ENCODE data around the gene RERE.
"Not testable (repeated sequence)": the region's sequence is repeated elsewhere in the genome, so short reads cannot be mapped to it uniquely, and the experiment has no call there.

RERE gene

DNA sequence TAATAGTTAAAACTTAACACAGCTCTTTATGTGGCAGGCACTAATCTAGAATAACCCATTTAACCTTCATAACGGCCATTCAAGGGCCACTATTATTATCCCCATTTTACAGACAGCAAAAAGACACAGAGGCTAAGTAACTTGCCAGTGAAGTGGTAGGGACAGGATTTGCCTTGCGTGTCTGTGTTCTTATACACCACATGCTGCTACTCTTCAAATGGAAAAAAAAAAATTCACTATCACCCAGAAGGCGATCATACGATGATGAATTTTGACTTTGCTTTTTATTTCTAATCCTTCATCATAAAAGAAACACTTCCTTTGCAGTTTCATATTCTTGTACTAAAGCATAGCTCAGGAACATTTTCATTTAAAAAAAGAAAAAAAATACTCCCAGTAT, 65.5 kb downstream of the RERE start:
- no peak for DNase-seq

GRCh38 chr1:8747879-8748825, 69.3 kb downstream of the RERE start:
- DNase-seq, result no peak

GRCh38 chr1:8746554-8746953, 70.9 kb downstream of the RERE start:
- DNase-seq, result no peak

- DNase-seq, result no peak
Observed at GRCh38 chr1:8745749-8746390, 71.6 kb downstream of the RERE start.

GRCh38 chr1:8745346-8745745, 72.1 kb downstream of the RERE start:
- no peak for DNase-seq

DNA sequence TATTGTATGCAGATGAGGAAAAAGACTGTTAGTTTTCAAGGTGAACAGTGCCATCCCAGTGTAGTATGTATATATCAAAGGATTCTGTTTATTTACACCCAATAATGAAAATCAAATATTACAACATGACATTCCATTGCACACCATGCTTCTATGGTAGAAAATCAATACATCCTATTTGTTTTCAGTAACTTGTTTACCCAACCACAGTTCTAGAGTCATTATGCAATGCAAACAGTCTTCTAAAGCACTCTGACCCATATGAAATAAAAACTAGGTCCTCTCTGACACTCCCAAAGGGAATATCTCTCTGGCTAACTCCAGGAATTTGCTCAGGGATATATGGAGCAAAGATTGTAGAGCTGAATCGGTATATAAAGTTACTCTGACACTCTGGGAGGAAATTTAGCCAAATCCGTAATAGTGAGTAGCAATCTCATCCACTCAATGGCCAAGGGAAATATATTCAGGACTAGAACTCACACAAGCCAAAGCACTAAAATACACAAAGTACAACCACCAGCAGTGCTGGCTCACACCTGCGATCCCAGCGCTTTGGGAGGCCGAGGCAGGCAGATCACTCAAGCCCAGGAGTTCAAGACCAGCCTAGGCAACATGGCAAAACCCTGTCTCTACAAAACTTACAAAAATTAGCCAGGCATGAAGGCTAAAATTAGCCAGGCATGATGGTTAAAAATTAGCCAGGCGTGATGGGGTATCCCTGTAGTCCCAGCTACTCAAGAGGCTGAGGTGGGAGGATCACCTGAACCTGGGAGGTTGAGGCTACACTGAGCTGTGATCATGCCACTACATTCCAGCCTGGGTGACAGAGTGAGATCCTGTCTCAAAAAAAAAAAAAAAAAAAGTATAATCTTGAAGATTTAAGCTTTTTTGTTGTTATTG, 75.2 kb downstream of the RERE start:
- DNase-seq, result no peak

DNA sequence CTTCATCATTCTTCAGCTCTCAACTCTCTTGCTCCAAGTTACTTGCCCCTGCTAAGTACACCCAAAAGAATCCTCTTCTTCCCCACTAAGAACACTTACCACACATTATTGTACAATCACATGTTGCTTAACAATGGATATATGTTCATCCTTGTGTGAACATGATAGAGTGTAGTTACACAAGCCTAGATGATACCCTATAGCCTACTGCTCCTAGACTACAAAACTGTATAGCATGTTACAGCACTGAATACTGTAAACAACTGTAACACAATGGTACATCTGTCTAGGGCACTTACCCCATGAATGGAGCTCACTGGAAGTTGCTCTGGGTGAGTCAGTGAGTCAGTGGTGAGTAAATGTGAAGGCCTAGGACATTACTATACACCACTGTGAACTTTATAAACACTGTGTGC, 77.4 kb downstream of the RERE start:
- no peak for DNase-seq

GRCh38 chr1:8739377-8739776, 78.1 kb downstream of the RERE start:
- DNase-seq, result no peak

- DNase-seq, result no peak
Observed at GRCh38 chr1:8736927-8737326, 80.5 kb downstream of the RERE start.

DNA sequence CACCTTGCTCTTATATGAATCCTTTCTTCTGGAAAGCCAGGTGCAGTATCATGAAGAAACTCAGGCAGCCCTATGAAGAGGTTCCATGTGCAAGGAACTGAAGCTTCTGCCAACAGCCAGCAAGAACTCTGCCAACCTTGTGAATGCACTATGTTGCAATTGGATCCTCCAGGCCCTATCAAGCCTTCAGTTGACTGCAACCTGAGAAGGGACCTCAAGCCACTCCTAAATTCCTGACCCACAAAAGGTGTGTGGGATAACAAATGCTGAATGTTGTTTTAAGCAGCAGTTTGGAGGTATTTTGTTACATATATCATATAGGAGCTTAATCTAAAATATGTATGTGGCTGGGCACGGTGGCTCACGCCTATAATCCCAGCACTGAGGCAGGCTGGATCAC, 84.0 kb downstream of the RERE start:
- no peak for DNase-seq

DNA sequence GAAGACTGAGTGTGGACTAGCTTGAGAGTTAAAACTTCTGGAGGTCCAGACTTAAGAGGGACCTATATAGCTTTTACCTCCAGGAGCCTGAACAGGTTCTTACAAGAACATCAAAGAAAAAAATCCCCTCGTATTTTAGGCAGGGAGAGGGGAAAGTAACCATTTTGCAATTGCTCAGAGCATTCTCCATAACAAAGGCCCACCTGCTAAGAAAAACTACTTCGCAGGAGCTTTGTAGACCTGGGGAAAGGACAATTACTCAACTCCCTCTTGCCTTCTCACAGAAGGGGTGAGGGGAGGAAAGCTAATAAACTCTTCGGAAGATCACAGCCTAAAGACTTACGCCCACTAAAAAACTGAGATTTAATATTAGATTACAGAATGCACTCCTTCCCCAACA, 86.3 kb downstream of the RERE start:
- DNase-seq, result no peak

GRCh38 chr1:8728464-8728863, 89.0 kb downstream of the RERE start:
- DNase-seq, result no peak

DNA sequence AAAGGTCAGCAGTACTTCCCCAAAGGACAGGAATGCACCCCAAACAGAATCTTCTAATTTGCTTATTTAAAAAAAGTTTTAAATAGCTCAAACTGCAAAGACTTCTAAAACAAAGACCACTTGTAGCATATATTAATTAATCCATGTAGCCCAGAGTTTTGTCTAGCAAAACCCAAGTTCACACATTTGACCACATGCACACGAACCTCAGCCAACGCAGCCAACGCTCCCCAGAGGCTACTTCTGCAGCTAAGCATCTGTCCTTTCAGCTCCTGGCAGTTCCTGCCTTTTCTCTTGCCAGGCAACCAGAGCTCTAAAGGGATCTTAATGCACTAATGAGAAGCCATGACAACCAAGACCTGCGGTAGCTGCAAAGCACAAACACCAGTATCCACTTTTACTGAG, 89.6 kb downstream of the RERE start:
- peak; percentile 61 for DNase-seq

- DNase-seq, result not testable (repeated sequence)
Observed at GRCh38 chr1:8727316-8727715, 90.1 kb downstream of the RERE start.

- not testable (repeated sequence) for DNase-seq
Observed at GRCh38 chr1:8726801-8727186, 90.6 kb downstream of the RERE start.

GRCh38 chr1:8723010-8723409, 94.4 kb downstream of the RERE start:
- DNase-seq, result no peak

- DNase-seq, result no peak
Observed at GRCh38 chr1:8722366-8722765, 95.1 kb downstream of the RERE start.

DNA sequence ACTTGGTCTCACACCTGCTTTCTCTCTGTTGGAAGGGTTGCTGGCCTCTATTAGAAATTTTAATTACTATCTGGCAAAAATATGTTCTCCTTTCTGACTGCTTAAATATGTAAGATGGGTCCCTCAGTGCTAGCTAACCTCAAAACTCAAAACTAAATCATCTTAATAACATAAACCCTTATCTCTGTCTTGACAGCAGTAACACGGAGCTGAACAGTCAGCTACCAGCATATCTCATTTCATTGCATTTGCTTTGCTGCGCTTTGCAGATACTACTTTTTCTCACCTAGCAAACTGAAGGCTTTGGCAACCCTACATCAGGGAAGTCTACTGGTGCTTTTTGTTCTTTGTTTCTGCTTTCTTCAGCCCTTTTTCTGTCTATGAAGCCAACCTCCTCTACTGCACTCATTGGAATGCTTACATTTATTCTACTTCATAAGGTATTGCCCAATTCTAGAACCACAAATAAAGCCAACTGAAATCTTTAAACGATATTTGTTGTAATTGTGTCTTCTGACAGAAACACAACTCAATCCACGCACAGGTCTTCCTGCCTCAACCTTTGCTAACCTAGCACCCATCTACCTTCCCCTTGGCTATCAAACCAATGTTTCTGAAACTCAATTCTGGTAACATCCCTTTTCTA, 95.6 kb downstream of the RERE start:
- no peak for DNase-seq

DNA sequence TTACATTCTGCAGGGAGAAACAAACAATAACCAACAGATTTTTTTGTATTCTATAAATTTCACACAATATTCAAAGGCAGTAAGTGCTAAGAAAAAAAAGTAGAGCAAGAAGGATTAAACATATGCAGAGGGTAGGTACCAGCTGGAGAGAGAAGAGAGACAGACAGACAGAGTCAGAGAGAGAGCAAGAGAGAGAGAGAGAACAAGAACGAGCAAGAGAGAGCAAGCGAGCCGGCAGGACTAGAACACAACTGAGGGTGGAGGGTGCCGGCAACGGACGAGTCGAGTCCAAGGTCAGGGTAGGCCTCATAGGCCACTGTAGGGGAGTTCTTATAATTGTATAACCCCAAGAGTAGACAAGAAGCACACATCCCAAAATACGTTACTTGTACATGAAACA, 97.1 kb downstream of the RERE start:
- DNase-seq, result no peak

DNA sequence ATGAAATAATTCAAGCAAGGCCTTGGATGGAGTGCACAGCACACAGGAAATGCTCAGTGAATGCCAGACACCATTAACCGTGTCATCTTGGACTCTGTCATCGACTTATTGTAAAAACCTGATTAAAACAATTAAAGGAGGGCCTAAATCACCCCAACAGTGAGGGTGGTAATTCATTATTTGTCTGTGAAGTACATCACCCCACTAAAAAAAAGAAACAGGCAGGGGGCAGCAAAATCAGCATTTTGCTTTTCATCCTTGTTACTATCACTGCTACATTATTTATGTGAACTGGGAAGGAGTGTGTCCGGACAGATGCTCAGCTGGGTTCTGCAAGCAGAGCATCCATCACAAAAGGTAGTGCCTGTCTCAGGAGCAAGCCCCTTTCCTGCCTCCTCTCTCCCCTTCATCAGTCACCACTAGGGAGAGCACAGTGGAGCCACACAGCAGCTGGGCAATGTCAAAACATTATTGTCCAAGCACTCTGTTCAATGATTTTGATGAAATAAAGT, 98.5 kb downstream of the RERE start:
- DNase-seq, result no peak

DNA sequence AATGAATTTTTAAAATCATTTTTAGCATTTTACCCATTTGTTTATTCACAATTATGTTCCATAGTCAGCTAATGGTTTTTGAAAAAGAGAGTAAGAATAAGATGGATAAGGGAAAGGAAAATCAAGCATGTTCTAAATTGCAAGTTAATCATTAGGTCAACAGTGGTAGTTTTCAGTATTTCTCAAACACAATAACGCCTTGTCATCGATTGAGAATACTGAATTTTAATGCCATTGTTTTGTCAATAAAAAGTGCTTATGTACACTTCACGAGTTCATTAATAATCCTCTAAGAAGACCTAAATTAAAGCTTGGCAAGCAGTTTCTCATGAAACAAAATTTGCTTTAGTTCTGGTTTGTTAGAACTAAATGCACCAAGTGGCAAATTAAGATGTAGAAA, 100.3 kb downstream of the RERE start:
- DNase-seq, result no peak

- no peak for DNase-seq
Observed at GRCh38 chr1:8716238-8716637, 101.2 kb downstream of the RERE start.

GRCh38 chr1:8714173-8714572, 103.3 kb downstream of the RERE start:
- no peak for DNase-seq
